HG03135 (cell line): ENCODE data around the gene ATP2B1.

Source experiments
- ATAC-seq: cut with Tn5 transposase; IDR thresholded peaks from one replicate; pipeline ENCODE4 v1.9.1; 2021; ENCODE audit warnings: mild to moderate bottlenecking, moderate library complexity; ENCODE audit not compliant: unreplicated experiment

The ATP2B1 gene

GRCh38 chr12:89603678-89604077 is 105.0 kb downstream of the ATP2B1 start:
- ATAC-seq, result no peak

- peak; percentile 68 for ATAC-seq
Measured at GRCh38 chr12:89597770-89598169, 110.9 kb downstream of the ATP2B1 start.

- no peak for ATAC-seq
Measured at GRCh38 chr12:89597210-89597609, 111.4 kb downstream of the ATP2B1 start.

GRCh38 chr12:89593873-89594272 is 114.8 kb downstream of the ATP2B1 start:
- ATAC-seq, result no peak

- no peak for ATAC-seq
Measured at GRCh38 chr12:89593233-89593632, 115.4 kb downstream of the ATP2B1 start.

- ATAC-seq, result no peak
Measured at GRCh38 chr12:89589753-89590152, 118.9 kb downstream of the ATP2B1 start.

GRCh38 chr12:89578499-89578898 is 130.1 kb downstream of the ATP2B1 start:
- ATAC-seq, result no peak

- no peak for ATAC-seq
Measured at GRCh38 chr12:89576572-89577220, 131.9 kb downstream of the ATP2B1 start.

GRCh38 chr12:89575374-89575773 is 133.3 kb downstream of the ATP2B1 start:
- ATAC-seq, result no peak

GRCh38 chr12:89574736-89575208 is 133.9 kb downstream of the ATP2B1 start:
- ATAC-seq, result no peak

- no peak for ATAC-seq
Measured at GRCh38 chr12:89573051-89573810, 135.4 kb downstream of the ATP2B1 start.

GRCh38 chr12:89571491-89572195 is 137.0 kb downstream of the ATP2B1 start:
- no peak for ATAC-seq

GRCh38 chr12:89568484-89568883 is 140.2 kb downstream of the ATP2B1 start:
- ATAC-seq, result no peak

GRCh38 chr12:89567691-89568239 is 140.9 kb downstream of the ATP2B1 start:
- no peak for ATAC-seq

GRCh38 chr12:89566615-89567014 is 142.0 kb downstream of the ATP2B1 start:
- no peak for ATAC-seq

GRCh38 chr12:89565002-89565401 is 143.6 kb downstream of the ATP2B1 start:
- no peak for ATAC-seq

- no peak for ATAC-seq
Measured at GRCh38 chr12:89559753-89560152, 148.9 kb downstream of the ATP2B1 start.

- no peak for ATAC-seq
Measured at GRCh38 chr12:89556976-89557375, 151.7 kb downstream of the ATP2B1 start.

GRCh38 chr12:89552376-89552775 is 156.3 kb downstream of the ATP2B1 start:
- no peak for ATAC-seq

- ATAC-seq, result no peak
Measured at GRCh38 chr12:89551747-89552146, 156.9 kb downstream of the ATP2B1 start.

- no peak for ATAC-seq
Measured at GRCh38 chr12:89547101-89547500, 161.5 kb downstream of the ATP2B1 start.
